GM19238 (cell line): ENCODE measurements around the gene CSPG4.
A peak's percentile ranks its signal among the peaks of the same experiment; 100 is the strongest.
"Not testable (repeated sequence)": the region's sequence is repeated elsewhere in the genome, so short reads cannot be mapped to it uniquely, and the experiment has no call there.

Source experiments
- DNase-seq: peaks from one replicate; pipeline ENCODE4 v3.0.0; 2011; ENCODE audit warnings: low spot score; ENCODE audit not compliant: insufficient read length

The CSPG4 gene

DNA sequence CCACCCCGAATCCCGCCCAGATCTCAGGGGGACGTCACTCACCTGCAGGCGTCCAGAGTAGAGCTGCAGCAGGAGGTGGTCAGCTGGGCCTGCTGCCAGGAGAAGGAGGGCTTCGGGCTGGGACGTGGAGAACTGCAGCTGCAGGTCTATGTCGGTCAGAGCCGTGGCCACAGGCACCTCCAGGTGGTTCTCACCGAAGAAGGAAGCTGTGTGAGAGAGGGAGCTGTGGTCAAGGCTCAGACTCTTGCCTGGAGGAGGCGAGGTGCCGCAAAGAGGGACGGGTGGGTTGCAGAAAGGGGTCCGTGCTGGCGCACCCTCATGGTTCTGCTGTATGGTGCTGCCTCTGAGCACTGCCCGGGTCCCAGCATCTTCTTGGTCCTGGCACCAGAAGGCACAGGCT is 19.6 kb downstream of the CSPG4 start:
- DNase-seq, result not testable (repeated sequence)

GRCh38 chr15:75692311-75692710 is 20.3 kb downstream of the CSPG4 start:
- not testable (repeated sequence) for DNase-seq

DNA sequence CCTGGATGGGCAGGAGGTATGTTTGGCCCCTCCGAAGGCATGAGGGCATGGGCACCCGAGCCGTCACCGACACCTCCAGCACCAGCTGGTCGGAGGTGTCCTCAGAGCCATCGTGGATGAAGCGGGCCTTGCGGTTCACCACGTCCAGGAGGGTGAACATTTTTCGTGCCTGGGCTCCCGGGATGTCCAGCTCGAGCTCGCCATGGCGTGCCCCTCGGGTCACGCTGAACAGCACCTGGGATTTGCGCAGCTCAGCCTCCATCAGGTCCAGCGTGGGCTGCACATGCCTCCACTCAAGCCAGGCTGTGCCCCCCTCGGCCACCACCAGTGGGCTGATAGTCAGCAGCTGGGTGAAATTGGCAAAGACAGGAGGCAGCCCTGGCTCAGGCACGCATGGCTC is 23.2 kb downstream of the CSPG4 start:
- DNase-seq, result not testable (repeated sequence)

DNA sequence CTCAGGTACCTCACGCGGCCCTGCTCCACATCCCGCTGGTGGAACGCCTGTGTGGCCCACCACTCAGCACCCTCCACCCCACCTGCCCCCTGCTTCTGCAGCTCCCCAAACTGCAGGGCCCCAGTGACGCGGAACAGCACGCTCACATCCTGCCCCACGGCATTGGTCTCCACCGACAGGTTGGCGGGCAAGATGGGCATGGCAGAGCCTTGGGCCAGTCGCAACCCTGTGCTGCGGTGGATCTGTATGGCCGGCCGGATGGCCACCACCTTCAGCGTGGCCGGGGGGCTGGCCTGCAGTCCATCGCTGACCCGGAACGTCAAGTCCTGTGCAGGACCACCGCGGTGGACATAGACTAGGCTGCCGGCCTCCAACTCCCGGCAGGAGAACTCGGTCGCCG is 23.8 kb downstream of the CSPG4 start:
- DNase-seq, result no peak

GRCh38 chr15:75688278-75688557 is 24.4 kb downstream of the CSPG4 start:
- no peak for DNase-seq

DNA sequence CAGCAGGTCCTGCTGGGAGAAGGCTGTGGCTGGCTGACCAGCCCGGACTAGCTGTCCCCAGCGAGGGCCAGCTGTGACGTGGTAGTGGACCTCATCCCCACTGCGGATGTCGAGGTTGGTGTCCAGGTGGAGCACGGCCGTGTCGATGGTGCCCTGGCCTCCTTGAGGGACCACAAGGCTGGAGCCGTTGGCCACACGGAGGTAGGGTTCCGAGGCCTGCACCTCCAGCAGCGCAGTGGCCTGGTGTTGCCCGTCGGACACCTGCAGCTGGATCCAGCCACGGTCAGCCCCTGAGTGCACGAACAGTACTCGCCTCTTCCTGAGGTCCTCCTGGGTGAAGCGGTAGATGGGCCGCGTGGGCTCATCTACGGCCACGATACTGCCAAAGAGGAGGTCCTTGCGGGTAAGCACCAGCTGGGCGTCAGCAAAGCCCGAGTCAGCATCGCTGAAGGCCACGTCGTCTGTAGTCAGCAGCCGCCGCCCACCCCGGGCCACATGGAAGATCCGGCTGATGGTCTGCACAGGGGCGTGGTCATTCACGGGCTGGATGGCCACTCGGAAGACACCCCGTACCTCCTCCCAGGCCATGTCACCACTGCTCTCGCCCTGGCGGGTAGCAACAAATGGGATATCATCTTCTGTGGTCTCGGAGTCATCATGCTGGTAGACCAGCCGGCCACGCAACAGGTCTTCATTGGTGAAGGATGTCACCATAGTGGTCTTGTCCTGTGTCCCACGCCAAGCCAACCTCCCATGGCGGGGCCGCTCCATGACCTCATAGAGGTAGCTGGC is 25.0 kb downstream of the CSPG4 start:
- DNase-seq, result no peak

- DNase-seq, result peak; percentile 66
Observed at GRCh38 chr15:75686212-75686642, 26.4 kb downstream of the CSPG4 start.

- no peak for DNase-seq
Observed at GRCh38 chr15:75685195-75685594, 27.5 kb downstream of the CSPG4 start.

GRCh38 chr15:75684648-75685047 is 28.0 kb downstream of the CSPG4 start:
- no peak for DNase-seq

GRCh38 chr15:75683646-75684312 is 28.9 kb downstream of the CSPG4 start:
- peak; percentile 81 for DNase-seq

DNA sequence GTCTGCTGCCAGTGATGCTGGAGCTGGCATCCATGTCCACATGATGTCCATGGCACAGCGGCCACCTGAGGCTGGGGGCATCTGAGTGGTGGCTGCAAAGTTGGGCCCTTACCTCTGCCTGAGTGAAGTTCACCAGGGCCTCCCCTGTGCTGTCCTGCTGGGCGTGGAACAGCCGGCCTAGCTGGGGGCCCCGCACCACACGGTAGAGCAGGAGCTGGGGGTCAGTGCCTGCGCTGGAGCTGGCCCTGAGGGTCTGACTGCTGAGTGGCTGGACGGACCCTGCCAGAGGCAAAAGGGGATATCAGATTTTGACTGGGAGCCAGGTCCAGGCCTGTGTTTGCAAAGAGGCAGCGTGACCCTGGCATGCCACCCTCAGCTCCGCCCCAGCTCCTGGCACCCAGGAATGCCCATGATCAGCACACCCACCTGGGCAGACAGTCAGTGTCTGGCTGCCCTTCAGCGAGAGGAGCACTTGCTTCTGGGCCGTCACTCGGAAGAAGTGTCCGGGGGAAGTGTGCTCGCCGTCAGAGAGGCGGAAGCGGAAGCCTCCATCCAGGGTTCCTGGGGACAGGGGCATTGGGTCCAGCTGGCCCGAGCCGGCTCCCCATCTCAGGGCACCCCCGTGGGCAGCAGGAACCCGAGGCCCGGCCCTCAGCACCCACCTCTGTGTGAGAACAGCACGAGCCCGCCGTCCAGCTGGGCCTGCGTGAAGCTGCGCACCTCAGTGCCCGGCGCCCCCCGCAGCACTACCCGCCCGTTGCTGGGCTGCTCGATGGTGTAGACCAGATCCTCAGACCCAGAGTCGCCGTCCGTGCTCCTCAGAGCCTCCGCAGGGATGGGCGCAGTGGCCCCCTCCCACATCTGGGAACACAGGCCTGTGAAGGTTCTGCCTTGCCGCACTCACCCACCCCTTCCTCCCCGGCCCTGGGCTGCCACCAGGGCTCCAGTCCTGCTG is 30.2 kb downstream of the CSPG4 start:
- no peak for DNase-seq

GRCh38 chr15:75680007-75680789 is 32.5 kb downstream of the CSPG4 start:
- no peak for DNase-seq

- DNase-seq, result not testable (repeated sequence)
Observed at GRCh38 chr15:75678324-75678690, 34.3 kb downstream of the CSPG4 start.

DNA sequence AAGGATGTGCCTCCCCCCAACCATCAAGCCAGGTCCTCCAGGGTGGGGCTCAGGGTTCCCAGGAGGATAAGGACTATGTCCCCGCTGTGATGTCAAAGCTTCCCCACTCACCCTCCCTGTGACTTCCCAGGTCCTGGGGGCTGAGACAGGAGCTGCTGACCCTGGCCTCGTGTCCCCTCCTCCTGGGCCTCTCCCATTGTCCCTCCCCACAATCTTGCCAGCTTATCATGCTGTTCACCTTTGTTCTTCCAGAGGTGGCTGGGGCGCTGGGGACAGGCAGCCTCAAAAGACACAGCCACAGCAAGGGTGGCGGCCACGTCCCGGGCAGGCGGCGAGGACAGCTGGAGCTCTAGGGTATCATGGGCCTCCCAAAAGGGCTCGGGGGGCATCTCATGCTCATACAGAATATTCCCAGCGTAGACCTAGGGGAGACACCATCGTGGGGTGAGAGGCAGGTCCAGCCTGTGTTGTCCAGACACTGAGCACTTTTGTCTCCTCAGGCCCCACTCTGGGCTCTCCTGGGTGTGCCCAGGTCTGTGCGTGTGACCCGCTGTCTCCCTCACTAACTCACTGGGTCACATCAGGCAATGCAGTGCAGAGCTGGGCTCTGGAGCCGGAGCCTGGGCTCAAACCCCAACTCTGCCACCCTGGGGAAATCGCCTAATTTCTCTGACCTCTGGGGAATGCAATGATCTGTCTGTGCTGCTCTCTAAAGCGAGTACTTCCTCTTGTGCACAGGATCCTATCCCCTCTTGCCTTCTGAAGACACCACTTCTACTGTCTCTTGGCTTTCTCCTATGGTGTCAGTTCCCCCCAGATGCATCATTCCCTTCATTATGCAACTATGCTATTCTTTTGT is 35.0 kb downstream of the CSPG4 start:
- no peak for DNase-seq

- DNase-seq, result no peak
Observed at GRCh38 chr15:75676688-75677464, 35.8 kb downstream of the CSPG4 start.

DNA sequence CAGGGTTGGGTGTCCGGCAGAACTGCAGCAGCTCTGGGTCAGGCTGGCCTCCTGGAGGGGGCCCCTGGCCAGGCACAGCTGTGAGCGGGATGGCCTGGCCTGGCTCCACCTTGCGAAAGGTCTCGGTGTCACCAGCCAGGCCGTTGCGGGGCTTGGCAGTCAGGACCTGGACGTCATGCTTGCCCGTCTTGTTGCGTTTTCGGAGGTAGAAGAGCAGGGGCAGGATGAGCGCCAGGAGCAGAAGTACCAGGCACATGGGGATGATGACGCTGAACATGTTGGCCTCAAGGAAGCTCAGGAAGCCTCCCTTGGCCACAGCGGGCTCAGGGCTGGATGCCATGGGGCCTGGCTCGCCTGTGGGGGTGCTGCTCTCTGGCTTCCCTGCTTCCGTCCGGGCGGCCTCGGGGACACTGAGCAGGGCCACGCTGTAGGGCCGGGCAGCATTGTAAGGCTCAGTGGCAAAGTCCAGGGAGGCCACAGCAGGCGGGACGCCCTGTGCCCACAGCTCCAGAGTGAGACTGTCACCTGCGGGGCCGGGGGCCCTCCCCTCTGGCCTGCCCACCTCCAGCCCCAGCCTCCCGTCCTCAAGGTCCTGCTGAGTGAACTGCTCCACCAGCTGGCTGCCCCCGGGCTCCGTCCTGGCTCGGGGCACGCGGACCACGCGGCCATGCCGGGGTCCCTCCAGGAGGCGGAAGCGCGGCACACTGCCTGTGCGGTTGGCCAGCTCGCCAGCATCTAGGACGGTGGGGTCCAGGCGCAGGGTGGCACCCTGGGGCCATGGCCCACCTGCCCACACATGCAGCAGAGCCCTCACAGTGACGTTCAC is 36.9 kb downstream of the CSPG4 start:
- DNase-seq, result no peak

DNA sequence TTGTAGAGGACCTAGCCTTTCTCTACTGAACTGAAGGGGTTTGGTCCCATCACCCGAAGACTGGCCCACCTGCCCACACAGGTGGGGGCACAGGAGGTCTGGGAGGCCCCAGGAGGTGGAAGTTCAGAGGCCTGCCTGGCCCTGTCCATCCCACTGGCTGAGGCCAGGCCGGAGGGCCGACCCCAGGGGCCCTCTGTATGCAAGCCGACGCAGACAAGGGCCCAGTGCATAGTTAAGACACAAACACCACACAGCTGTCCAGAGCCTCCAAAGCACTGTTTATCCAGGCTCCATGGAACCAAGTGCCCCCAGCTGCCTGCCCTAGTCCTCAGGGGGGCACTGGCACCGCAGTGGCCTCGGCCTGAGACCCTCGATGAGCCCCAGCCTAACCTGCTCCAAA is 38.3 kb downstream of the CSPG4 start:
- DNase-seq, result no peak

GRCh38 chr15:75673426-75674235 is 39.0 kb downstream of the CSPG4 start:
- DNase-seq, result no peak
